HepG2 (cell line): ENCODE measurements around the gene PTGIR. TPM values are rescaled to one million over a fixed set of nuclear protein-coding genes. Genes with fewer than 3 reads are reported as not detected.

Experiments
- CCDC6 ChIP-seq: sonication (generic); formaldehyde crosslinking; IDR thresholded peaks from 2 replicates; pipeline ENCODE4 v1.8.1; 2022; ENCODE audit warnings: mild to moderate bottlenecking, missing genetic modification reagents, moderate library complexity
- ETV6 ChIP-seq: sonication (generic); formaldehyde crosslinking; conservative IDR thresholded peaks from 2 replicates; pipeline ENCODE4 v1.4.0; 2020; ENCODE audit warnings: missing genetic modification reagents
- HHEX ChIP-seq: IDR thresholded peaks from 2 replicates; pipeline ENCODE4 v1.6.1; 2016; ENCODE audit warnings: control low read depth
- HMG20A ChIP-seq: IDR thresholded peaks from 2 replicates; pipeline ENCODE4 v1.6.1; 2016; ENCODE audit warnings: borderline replicate concordance
- IKZF1 ChIP-seq: fragments of 450-650 bp; IDR thresholded peaks from 2 replicates; pipeline ENCODE4 v1.7.1; 2016
- NCOA1 ChIP-seq: sonication (generic); formaldehyde crosslinking; IDR thresholded peaks from 2 replicates; pipeline ENCODE4 v1.9.0; 2021; ENCODE audit warnings: missing genetic modification reagents
- NR2F2 ChIP-seq: IDR thresholded peaks from 2 replicates; pipeline ENCODE4 v1.6.1; 2012; ENCODE audit warnings: low read depth, inconsistent platforms, borderline replicate concordance
- PRMT3 ChIP-seq: sonication (generic); formaldehyde crosslinking; IDR thresholded peaks from 2 replicates; pipeline ENCODE4 v1.8.1; 2022; ENCODE audit warnings: low read depth, mild to moderate bottlenecking, moderate library complexity, missing genetic modification reagents, borderline replicate concordance
- RBAK ChIP-seq: sonication (generic); formaldehyde crosslinking; IDR thresholded peaks from 2 replicates; pipeline ENCODE4 v1.5.1; 2020; ENCODE audit warnings: mild to moderate bottlenecking, missing genetic modification reagents
- RELA ChIP-seq: sonication (generic); formaldehyde crosslinking; IDR thresholded peaks from 2 replicates; pipeline ENCODE4 v1.4.0; 2020; ENCODE audit warnings: missing genetic modification reagents
- RXRA ChIP-seq: sonication (generic); formaldehyde crosslinking; IDR thresholded peaks from 2 replicates; pipeline ENCODE4 v1.5.1; 2020; ENCODE audit warnings: missing genetic modification reagents
- SP1 ChIP-seq, 2 experiments: fragments of 450-650 bp in 1 of 2; sonication (generic) in 1 of 2; formaldehyde crosslinking in 1 of 2; IDR thresholded peaks; 2 replicates each; pipeline versions ENCODE4 v1.4.0 to v1.6.1; 2016 to 2020; ENCODE audit warnings: missing genetic modification reagents in 1 of 2
- TOE1 ChIP-seq: sonication (generic); formaldehyde crosslinking; IDR thresholded peaks from 2 replicates; pipeline ENCODE4 v1.4.0; 2020; ENCODE audit warnings: mild to moderate bottlenecking, missing genetic modification reagents
- TSC22D2 ChIP-seq: sonication (generic); formaldehyde crosslinking; IDR thresholded peaks from 2 replicates; pipeline ENCODE4 v1.5.1; 2020; ENCODE audit warnings: missing genetic modification reagents, mild to moderate bottlenecking, borderline replicate concordance
- ZBTB1 ChIP-seq: sonication (generic); formaldehyde crosslinking; IDR thresholded peaks from 2 replicates; pipeline ENCODE4 v1.4.0; 2020; ENCODE audit warnings: missing genetic modification reagents, borderline replicate concordance
- ZFP36 ChIP-seq: fragments of 150-350 bp; IDR thresholded peaks from 2 replicates; pipeline ENCODE4 v1.6.1; 2018; ENCODE audit warnings: borderline replicate concordance, low read length, low read depth; ENCODE audit not compliant: partially characterized antibody
- ZFY ChIP-seq: sonication (generic); formaldehyde crosslinking; IDR thresholded peaks from 2 replicates; pipeline ENCODE4 v1.4.0; 2020; ENCODE audit warnings: missing genetic modification reagents
- ZNF3 ChIP-seq: IDR thresholded peaks from 2 replicates; pipeline ENCODE4 v1.7.0; 2017; ENCODE audit warnings: inconsistent platforms
- ZNF598 ChIP-seq: sonication (generic); formaldehyde crosslinking; IDR thresholded peaks from 2 replicates; pipeline ENCODE4 v1.5.1; 2020; ENCODE audit warnings: mild to moderate bottlenecking, missing genetic modification reagents, borderline replicate concordance
- ZNF766 ChIP-seq: sonication (generic); formaldehyde crosslinking; IDR thresholded peaks from 2 replicates; pipeline ENCODE4 v1.5.0; 2020; ENCODE audit warnings: missing genetic modification reagents, borderline replicate concordance
- polyA plus RNA-seq, 8 experiments: library from polyadenylated mRNA; depleted of rRNA in 3 of 8; stranded (reverse) in 7 of 8; unstranded in 1 of 8; fragments of >200 nt; fragmentation: Illumina TruSeq in 4 of 8; extraction: Trizol in 4 of 8; gene quantifications; 2 replicates each; pipeline versions ENCODE4 v1.2.1 to v1.2.3, GENCODE V29; 2011 to 2016; ENCODE audit warnings: low read depth in 4 of 8, missing spikeins in 1 of 8, mixed read lengths in 1 of 8; ENCODE audit not compliant: insufficient read depth in 1 of 8
- total RNA-seq, 5 experiments: library from RNA; depleted of rRNA; stranded (reverse); fragments of >200 nt; fragmentation: Illumina TruSeq; extraction: Trizol; gene quantifications; 2 replicates each; pipeline ENCODE4 v1.2.3, GENCODE V29; 2016; ENCODE audit warnings: low read depth in 1 of 5
- TF ChIP-seq, protein P1 (sequence below): sonication (generic); formaldehyde crosslinking; IDR thresholded peaks from 2 replicates; pipeline ENCODE4 v1.4.0; 2020; ENCODE audit warnings: mild to moderate bottlenecking, missing genetic modification reagents
- TF ChIP-seq, protein P2 (sequence below): sonication (generic); formaldehyde crosslinking; conservative IDR thresholded peaks from 2 replicates; pipeline ENCODE4 v1.8.0; 2022; ENCODE audit warnings: mild to moderate bottlenecking, moderate library complexity, missing genetic modification reagents

PTGIR gene
- total and polyA plus RNA-seq, 2 of the 13 experiments (the other 11 are each of a cell fraction or from before 2014, with no cell fraction given): not detected

DNA sequence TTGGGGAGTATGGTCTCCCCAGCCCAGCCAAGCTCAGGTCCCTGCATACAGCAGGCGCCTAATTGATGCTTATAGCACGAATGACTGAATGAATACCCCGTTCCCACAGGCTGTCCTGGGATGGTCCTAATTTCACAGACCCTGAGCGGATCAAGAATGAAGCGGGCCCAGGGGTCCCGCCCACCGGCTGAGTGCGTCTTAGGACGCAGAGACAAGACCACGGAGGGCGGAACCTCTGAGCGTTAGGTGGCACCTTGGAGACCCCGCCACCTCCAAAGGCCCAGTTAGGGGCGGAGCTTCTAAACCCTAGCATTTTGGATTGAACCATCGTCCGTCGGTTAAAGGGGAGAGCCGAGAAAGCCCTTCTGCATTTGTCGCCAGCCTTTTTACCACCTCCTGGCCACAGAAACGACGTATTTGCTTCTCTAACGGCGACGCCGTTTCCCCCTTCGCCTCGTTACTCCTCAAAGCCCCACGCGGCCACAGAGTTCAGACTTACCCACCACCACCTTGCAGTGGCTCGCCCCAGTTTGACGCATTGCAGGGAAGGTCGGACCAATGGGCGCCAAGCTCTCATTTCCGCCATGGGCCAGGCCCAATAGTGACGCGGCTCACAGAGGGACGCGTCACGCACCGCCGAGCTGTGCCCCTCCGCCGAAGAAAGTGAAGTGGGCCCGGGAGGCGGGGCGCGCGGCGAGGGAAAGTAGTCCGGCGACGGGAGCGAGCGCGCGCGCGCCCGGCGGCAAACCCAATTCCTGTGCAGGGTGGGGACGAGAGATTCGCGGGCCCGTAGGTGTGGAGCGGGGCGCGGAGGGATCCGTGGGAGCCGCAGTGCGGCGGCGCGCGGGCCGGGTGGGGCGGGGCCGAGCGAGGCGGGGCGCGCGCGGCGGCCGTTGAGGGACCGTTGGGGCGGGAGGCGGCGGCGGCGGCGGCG lies 24.2 kb downstream of the PTGIR start (continued):
- TF ChIP-seq, protein P1, sequence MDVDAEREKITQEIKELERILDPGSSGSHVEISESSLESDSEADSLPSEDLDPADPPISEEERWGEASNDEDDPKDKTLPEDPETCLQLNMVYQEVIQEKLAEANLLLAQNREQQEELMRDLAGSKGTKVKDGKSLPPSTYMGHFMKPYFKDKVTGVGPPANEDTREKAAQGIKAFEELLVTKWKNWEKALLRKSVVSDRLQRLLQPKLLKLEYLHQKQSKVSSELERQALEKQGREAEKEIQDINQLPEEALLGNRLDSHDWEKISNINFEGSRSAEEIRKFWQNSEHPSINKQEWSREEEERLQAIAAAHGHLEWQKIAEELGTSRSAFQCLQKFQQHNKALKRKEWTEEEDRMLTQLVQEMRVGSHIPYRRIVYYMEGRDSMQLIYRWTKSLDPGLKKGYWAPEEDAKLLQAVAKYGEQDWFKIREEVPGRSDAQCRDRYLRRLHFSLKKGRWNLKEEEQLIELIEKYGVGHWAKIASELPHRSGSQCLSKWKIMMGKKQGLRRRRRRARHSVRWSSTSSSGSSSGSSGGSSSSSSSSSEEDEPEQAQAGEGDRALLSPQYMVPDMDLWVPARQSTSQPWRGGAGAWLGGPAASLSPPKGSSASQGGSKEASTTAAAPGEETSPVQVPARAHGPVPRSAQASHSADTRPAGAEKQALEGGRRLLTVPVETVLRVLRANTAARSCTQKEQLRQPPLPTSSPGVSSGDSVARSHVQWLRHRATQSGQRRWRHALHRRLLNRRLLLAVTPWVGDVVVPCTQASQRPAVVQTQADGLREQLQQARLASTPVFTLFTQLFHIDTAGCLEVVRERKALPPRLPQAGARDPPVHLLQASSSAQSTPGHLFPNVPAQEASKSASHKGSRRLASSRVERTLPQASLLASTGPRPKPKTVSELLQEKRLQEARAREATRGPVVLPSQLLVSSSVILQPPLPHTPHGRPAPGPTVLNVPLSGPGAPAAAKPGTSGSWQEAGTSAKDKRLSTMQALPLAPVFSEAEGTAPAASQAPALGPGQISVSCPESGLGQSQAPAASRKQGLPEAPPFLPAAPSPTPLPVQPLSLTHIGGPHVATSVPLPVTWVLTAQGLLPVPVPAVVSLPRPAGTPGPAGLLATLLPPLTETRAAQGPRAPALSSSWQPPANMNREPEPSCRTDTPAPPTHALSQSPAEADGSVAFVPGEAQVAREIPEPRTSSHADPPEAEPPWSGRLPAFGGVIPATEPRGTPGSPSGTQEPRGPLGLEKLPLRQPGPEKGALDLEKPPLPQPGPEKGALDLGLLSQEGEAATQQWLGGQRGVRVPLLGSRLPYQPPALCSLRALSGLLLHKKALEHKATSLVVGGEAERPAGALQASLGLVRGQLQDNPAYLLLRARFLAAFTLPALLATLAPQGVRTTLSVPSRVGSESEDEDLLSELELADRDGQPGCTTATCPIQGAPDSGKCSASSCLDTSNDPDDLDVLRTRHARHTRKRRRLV (CRISPR knock-in tag): no peak
- TF ChIP-seq ZFY: peak; percentile 66
- TF ChIP-seq IKZF1: no peak
- no peak for TF ChIP-seq HHEX (CRISPR knock-in tag)
- peak; percentile 11; the same call in 1 of the 2 replicates for TF ChIP-seq HMG20A (CRISPR knock-in tag)
- no peak for TF ChIP-seq CCDC6
- TF ChIP-seq ZNF766 (CRISPR knock-in tag): 0 out of 2 replicates have a peak, but pooled peaks have one; percentile 49
- TF ChIP-seq RELA (CRISPR knock-in tag): no peak; the same call in 1 of the 2 replicates
- TF ChIP-seq SP1 (IDR thresholded peaks at IDR 0.05): no peak
- peak; percentile 97 for TF ChIP-seq SP1 (CRISPR knock-in tag; IDR thresholded peaks at IDR 0.05)
- no peak for TF ChIP-seq ZNF598 (CRISPR knock-in tag)
- TF ChIP-seq, protein P2, sequence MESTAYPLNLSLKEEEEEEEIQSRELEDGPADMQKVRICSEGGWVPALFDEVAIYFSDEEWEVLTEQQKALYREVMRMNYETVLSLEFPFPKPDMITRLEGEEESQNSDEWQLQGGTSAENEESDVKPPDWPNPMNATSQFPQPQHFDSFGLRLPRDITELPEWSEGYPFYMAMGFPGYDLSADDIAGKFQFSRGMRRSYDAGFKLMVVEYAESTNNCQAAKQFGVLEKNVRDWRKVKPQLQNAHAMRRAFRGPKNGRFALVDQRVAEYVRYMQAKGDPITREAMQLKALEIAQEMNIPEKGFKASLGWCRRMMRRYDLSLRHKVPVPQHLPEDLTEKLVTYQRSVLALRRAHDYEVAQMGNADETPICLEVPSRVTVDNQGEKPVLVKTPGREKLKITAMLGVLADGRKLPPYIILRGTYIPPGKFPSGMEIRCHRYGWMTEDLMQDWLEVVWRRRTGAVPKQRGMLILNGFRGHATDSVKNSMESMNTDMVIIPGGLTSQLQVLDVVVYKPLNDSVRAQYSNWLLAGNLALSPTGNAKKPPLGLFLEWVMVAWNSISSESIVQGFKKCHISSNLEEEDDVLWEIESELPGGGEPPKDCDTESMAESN: peak; percentile 89
- peak; percentile 78; the same call in 1 of the 2 replicates for TF ChIP-seq RXRA (CRISPR knock-in tag)
- TF ChIP-seq NR2F2: no peak
- no peak for TF ChIP-seq RBAK (CRISPR knock-in tag)
- TF ChIP-seq NCOA1 (CRISPR knock-in tag): no peak
- TF ChIP-seq TSC22D2 (CRISPR knock-in tag): 0 out of 2 replicates have a peak, but pooled peaks have one; percentile 52
- TF ChIP-seq ETV6: no peak
- TF ChIP-seq TOE1 (CRISPR knock-in tag): no peak; the same call in 1 of the 2 replicates
- TF ChIP-seq PRMT3 (CRISPR knock-in tag): no peak
- TF ChIP-seq ZBTB1 (CRISPR knock-in tag): no peak
- peak; percentile 96 for TF ChIP-seq ZNF3 (CRISPR knock-in tag)
- TF ChIP-seq ZFP36: no peak
